H1 (cell line): ENCODE data around the gene PDE2A. TPM values are rescaled to one million over a fixed set of nuclear protein-coding genes. Genes with fewer than 3 reads are reported as not detected.

Experiments used
- CTCF ChIA-PET: fragments of 300-600 bp; sonication (Branson Sonifier 250); formaldehyde crosslinking; loops from one replicate; lab custom pipeline; 2021; ENCODE audit not compliant: partially characterized antibody; lab: Charles Lee
- POLR2A ChIA-PET: fragments of 300-600 bp; sonication (Branson Sonifier 250); formaldehyde crosslinking; loops from one replicate; lab custom pipeline; 2021; ENCODE audit warnings: inconsistent platforms; ENCODE audit not compliant: partially characterized antibody; lab: Charles Lee
- DNase-seq, 2 experiments: peaks; one replicate each; pipeline versions ENCODE4 v3.0.0 to v3.0.0-alpha.2; 2010 to 2022; ENCODE audit warnings: low spot score in 2 of 2, low read depth in 1 of 2, mixed read lengths in 1 of 2
- FAIRE-seq: peaks from 2 replicates; lab custom pipeline; 2011; peaks lifted over from hg19 to GRCh38; lab: Jason Lieb, UNC
- H2AFZ ChIP-seq: 2 replicates; pipeline ENCODE4 v1.8.1; 2012; ENCODE audit warnings: low read length, inconsistent platforms
- H2AK5ac ChIP-seq: 2 replicates; pipeline ENCODE4 v1.6.1; 2013; ENCODE audit warnings: low read depth, low read length
- H2BK120ac ChIP-seq: replicated peaks from 2 replicates; pipeline ENCODE3; 2013; ENCODE audit warnings: low read depth, low read length, inconsistent platforms
- H2BK12ac ChIP-seq: 2 replicates; pipeline ENCODE4 v1.6.1; 2013; ENCODE audit warnings: low read depth, low read length
- H2BK15ac ChIP-seq: 2 replicates; pipeline ENCODE4 v1.6.1; 2013; ENCODE audit warnings: low read length
- H2BK20ac ChIP-seq: 2 replicates; pipeline ENCODE4 v1.6.1; 2013; ENCODE audit warnings: low read length
- H2BK5ac ChIP-seq: 2 replicates; pipeline ENCODE4 v1.6.1; 2013; ENCODE audit warnings: low read depth, low read length
- H3K14ac ChIP-seq: 2 replicates; pipeline ENCODE4 v1.6.1; 2013; ENCODE audit warnings: inconsistent platforms; ENCODE audit not compliant: insufficient read length
- H3K18ac ChIP-seq: 2 replicates; pipeline ENCODE4 v1.6.1; 2013; ENCODE audit warnings: low read length; ENCODE audit errors: extremely low read depth
- H3K23ac ChIP-seq: 2 replicates; pipeline ENCODE4 v1.6.1; 2013; ENCODE audit warnings: inconsistent platforms; ENCODE audit not compliant: insufficient read length
- H3K23me2 ChIP-seq: 2 replicates; pipeline ENCODE4 v1.6.1; 2013; ENCODE audit warnings: low read depth, low read length
- H3K27ac ChIP-seq: 2 replicates; pipeline ENCODE4 v1.6.1; 2011; ENCODE audit warnings: low read depth, low read length, inconsistent platforms
- H3K27me3 ChIP-seq, 4 experiments: replicated peaks in 1 of 4; 1 replicate in 1 of 4; 2 replicates in 3 of 4; pipeline versions ENCODE4 v1.6.1 to v1.8.1; 2011 to 2013; ENCODE audit warnings: low read length in 3 of 4, mild to moderate bottlenecking in 3 of 4, inconsistent platforms in 2 of 4, mixed read lengths in 2 of 4, moderate library complexity in 1 of 4; ENCODE audit not compliant: control insufficient read depth in 3 of 4, insufficient read depth in 3 of 4; ENCODE audit errors: extremely low read depth in 1 of 4
- H3K36me3 ChIP-seq, 4 experiments: 2 replicates each; pipeline versions ENCODE4 v1.6.1 to v1.8.1; 2011 to 2013; ENCODE audit warnings: mild to moderate bottlenecking in 4 of 4, low read length in 3 of 4, moderate library complexity in 2 of 4, control low read depth in 1 of 4, inconsistent platforms in 1 of 4; ENCODE audit not compliant: insufficient read depth in 4 of 4, control insufficient read depth in 2 of 4
- H3K4ac ChIP-seq: replicated peaks from 2 replicates; pipeline ENCODE3; 2013; ENCODE audit warnings: low read length, low read depth, mixed read lengths, inconsistent platforms; ENCODE audit not compliant: insufficient read length
- H3K4me1 ChIP-seq, 4 experiments: replicated peaks in 1 of 4; 1 replicate in 1 of 4; 2 replicates in 3 of 4; pipeline versions ENCODE4 v1.6.1 to v1.8.1; 2011 to 2013; ENCODE audit warnings: low read length in 3 of 4, inconsistent platforms in 2 of 4, mixed read lengths in 1 of 4; ENCODE audit not compliant: insufficient read depth in 4 of 4, control insufficient read depth in 3 of 4
- H3K4me2 ChIP-seq, 2 experiments: 2 replicates each; pipeline versions ENCODE4 v1.6.1 to v1.8.1; 2011 to 2013; ENCODE audit warnings: low read depth in 2 of 2, low read length in 2 of 2, control low read depth in 1 of 2, inconsistent platforms in 1 of 2, mild to moderate bottlenecking in 1 of 2; ENCODE audit not compliant: insufficient read depth in 1 of 2
- H3K4me3 ChIP-seq, 4 experiments: fragments of 200-600, 300-600 bp in 1 of 4; sonication (generic), shearing (Covaris generic), sonication (Bioruptor Twin) in 1 of 4; 2 replicates each; pipeline versions ENCODE4 v1.5.1 to v1.8.1; 2011 to 2016; ENCODE audit warnings: low read length in 4 of 4, low read depth in 3 of 4, control low read depth in 2 of 4, inconsistent platforms in 2 of 4, mild to moderate bottlenecking in 2 of 4, mixed read lengths in 1 of 4, moderate library complexity in 1 of 4; ENCODE audit not compliant: insufficient read depth in 2 of 4; ENCODE audit errors: extremely low read depth in 1 of 4
- H3K56ac ChIP-seq: replicated peaks from 2 replicates; pipeline ENCODE3; 2013; ENCODE audit warnings: low read depth, mild to moderate bottlenecking, mixed read lengths, low read length, inconsistent platforms; ENCODE audit not compliant: insufficient read length
- H3K79me1 ChIP-seq: 2 replicates; pipeline ENCODE4 v1.6.1; 2013; ENCODE audit warnings: low read depth, low read length, control low read depth
- H3K79me2 ChIP-seq, 2 experiments: 2 replicates each; pipeline versions ENCODE4 v1.6.1 to v1.8.1; 2012 to 2013; ENCODE audit warnings: low read length in 2 of 2, mild to moderate bottlenecking in 2 of 2, inconsistent platforms in 1 of 2; ENCODE audit not compliant: insufficient read depth in 2 of 2, control insufficient read depth in 1 of 2
- H3K9ac ChIP-seq, 4 experiments: replicated peaks in 1 of 4; 1 replicate in 1 of 4; 2 replicates in 3 of 4; pipeline versions ENCODE4 v1.6.1 to v1.8.1; 2011 to 2013; ENCODE audit warnings: low read depth in 3 of 4, low read length in 3 of 4, control low read depth in 2 of 4, mild to moderate bottlenecking in 2 of 4, moderate library complexity in 2 of 4, inconsistent platforms in 1 of 4; ENCODE audit errors: extremely low read depth in 1 of 4
- H3K9me3 ChIP-seq, 2 experiments: 2 replicates each; pipeline versions ENCODE4 v1.6.1 to v1.8.1; 2012 to 2013; ENCODE audit warnings: mild to moderate bottlenecking in 2 of 2, moderate library complexity in 2 of 2, control low read depth in 1 of 2, inconsistent platforms in 1 of 2, low read depth in 1 of 2, low read length in 1 of 2, mixed read lengths in 1 of 2; ENCODE audit not compliant: insufficient read depth in 2 of 2
- H4K20me1 ChIP-seq, 2 experiments: replicated peaks in 1 of 2; 2 replicates each; pipeline versions ENCODE3 to v1.8.1; 2011 to 2013; ENCODE audit warnings: inconsistent platforms in 2 of 2, low read length in 2 of 2, mild to moderate bottlenecking in 1 of 2; ENCODE audit not compliant: insufficient read depth in 2 of 2, control insufficient read depth in 1 of 2
- H4K5ac ChIP-seq: 2 replicates; pipeline ENCODE4 v1.6.1; 2013; ENCODE audit warnings: low read length, low read depth, mixed read lengths, inconsistent platforms; ENCODE audit not compliant: insufficient read length
- H4K8ac ChIP-seq: 2 replicates; pipeline ENCODE4 v1.8.0; 2013; ENCODE audit warnings: mild to moderate bottlenecking, moderate library complexity, low read length, inconsistent platforms; ENCODE audit not compliant: insufficient read depth; ENCODE audit errors: extremely low read depth
- H4K91ac ChIP-seq: replicated peaks from 2 replicates; pipeline ENCODE3; 2013; ENCODE audit warnings: low read length, mixed read lengths, inconsistent platforms; ENCODE audit not compliant: insufficient read length
- EZH2 ChIP-seq: fragments of 200-600 bp; sonication (generic); IDR thresholded peaks from 2 replicates; pipeline ENCODE4 v1.7.1; 2012; ENCODE audit warnings: low read depth, mild to moderate bottlenecking, moderate library complexity, low read length, inconsistent platforms; ENCODE audit not compliant: severe bottlenecking
- WGBS, 2 experiments: shearing (Covaris generic) in 1 of 2; methylation state at CpG; one replicate each; pipeline versions ENCODE4 v1.1.6 to v1.1.7; 2013 to 2015; ENCODE audit warnings: low lambda C conversion rate in 2 of 2, mixed read lengths in 2 of 2, inconsistent platforms in 1 of 2, low coverage in 1 of 2, missing lambda C conversion rate in 1 of 2; ENCODE audit not compliant: insufficient replicate concordance in 2 of 2, insufficient coverage in 1 of 2, insufficient read length in 1 of 2; ENCODE audit errors: extremely low coverage in 1 of 2, missing lambda C conversion rate in 1 of 2; 5-methylcytosine and 5-hydroxymethylcytosine counted together
- polyA plus RNA-seq, 7 experiments: library from polyadenylated mRNA; depleted of rRNA in 3 of 7; stranded (reverse) in 5 of 7; unstranded in 2 of 7; fragments of >200 nt in 5 of 7; fragments of 200-250 nt in 2 of 7; gene quantifications; 1 replicate in 5 of 7; 2 replicates in 1 of 7; 4 replicates in 1 of 7; pipeline versions ENCODE4 v1.2.1 to v1.2.3, GENCODE V29; 2011 to 2013; ENCODE audit warnings: missing spikeins in 2 of 7, mixed read lengths in 2 of 7
- total RNA-seq: library from RNA; stranded (reverse); fragmentation: NEBNext Ultra II Directional; extraction: Animal tissue kit (Norgen Biotek cat#: 25700); gene quantifications from 2 replicates; pipeline ENCODE4 v1.2.1, GENCODE V29; 2021

Gene PDE2A
- total and polyA plus RNA-seq, 2 of the 8 experiments (the other 6 are each of a cell fraction or from before 2014, with no cell fraction given): 3.4 to 7.1 TPM

DNA sequence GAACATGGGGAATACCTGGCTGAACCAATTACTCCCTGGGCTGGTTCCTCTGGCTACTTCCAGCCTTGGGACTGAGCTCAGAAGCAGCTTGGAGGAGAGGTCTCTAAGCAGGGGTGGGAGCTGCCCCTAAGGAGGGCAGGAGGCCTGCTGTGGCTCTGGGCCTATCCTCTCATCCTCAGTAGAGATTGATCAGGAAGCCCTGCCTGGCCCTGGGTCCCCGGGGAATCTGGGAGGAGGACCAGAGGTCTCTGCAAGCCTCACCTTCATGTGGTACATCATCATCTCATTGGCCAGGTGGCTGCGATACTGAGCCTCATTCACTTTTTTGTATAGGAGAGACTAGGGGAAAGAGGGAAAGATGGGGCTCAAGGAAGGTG is 91.1 kb downstream of the PDE2A start:
- WGBS, 2 experiments: 91% methylated on average over 2 of the region's 2 CpGs; no CpG with 5 or more reads in 1 of the 2 experiments
- no peak overlapping the region for H2AFZ ChIP-seq

More for the DNA sequence above, 91.1 kb downstream of the PDE2A start:
- H3K18ac ChIP-seq: no peak overlapping the region
- H2BK15ac ChIP-seq: no peak overlapping the region
- DNase-seq (no peak), FAIRE-seq (no peak)
- H3K79me1 ChIP-seq: 0 out of 2 replicates have a peak, but pooled peaks cover 2% of the 10 kb centered on the region
- H2BK20ac ChIP-seq: no peak overlapping the region
- ChIA-PET POLR2A (interaction anchor here (1.0 to 1.3 kb wide), 2 partner anchors 16 to 95 kb away, joined by 3 read pairs; no protein-coding TSS in a partner anchor), CTCF (interaction anchor here (1.2 to 14.6 kb wide), 4 partner anchors 7 to 112 kb away, joined by 5 to 552 read pairs (median 223); partner anchors contain the start of gene PDE2A)
- no peak overlapping the region for H4K91ac ChIP-seq
- H3K14ac ChIP-seq: no peak overlapping the region
- peaks cover 0 to 1% of the 10 kb centered on the region in 2 experiments for H4K20me1 ChIP-seq
- peaks cover 0 to 7% (median 3%) of the 10 kb centered on the region in 4 experiments; a peak in 4 of 7 replicates for H3K4me1 ChIP-seq
- H3K27me3 ChIP-seq: peaks cover 14 to 50% (median 37%) of the 10 kb centered on the region in 4 experiments
- no peaks in the 10 kb centered on the region for H3K79me2 ChIP-seq
- peaks cover 3% of the 10 kb centered on the region; the same call in 1 of the 2 replicates for H3K23me2 ChIP-seq
- H3K23ac ChIP-seq: no peak overlapping the region
- no peaks in the 10 kb centered on the region for H3K9me3 ChIP-seq
- no peak overlapping the region for H3K56ac ChIP-seq
- no peak overlapping the region for H3K4me2 ChIP-seq
- H2BK120ac ChIP-seq: no peak overlapping the region
- H2BK12ac ChIP-seq: no peak overlapping the region
- H3K9ac ChIP-seq: no peak overlapping the region
- TF ChIP-seq EZH2: no peak
- no peak overlapping the region for H3K27ac ChIP-seq
- no peak overlapping the region for H2BK5ac ChIP-seq
- no peak overlapping the region for H4K8ac ChIP-seq
- H3K4ac ChIP-seq: no peak overlapping the region
- H4K5ac ChIP-seq: no peak overlapping the region
- H3K36me3 ChIP-seq: no peaks in the 10 kb centered on the region
- no peak overlapping the region for H2AK5ac ChIP-seq
- H3K4me3 ChIP-seq: no peak overlapping the region
